GM19023 (cell line): ENCODE measurements around the gene EXOSC7.

Experiments used
- ATAC-seq: cut with Tn5 transposase; IDR thresholded peaks from one replicate; pipeline ENCODE4 v1.9.1; 2021; ENCODE audit warnings: mild to moderate bottlenecking, moderate library complexity; ENCODE audit not compliant: unreplicated experiment

EXOSC7 gene

GRCh38 chr3:44992555-44993470, 16.8 kb downstream of the EXOSC7 start:
- no peak for ATAC-seq

- no peak for ATAC-seq
These were observed 17.6 kb downstream of the EXOSC7 start for GRCh38 chr3:44993471-44994205.

- ATAC-seq = no peak
These were observed 19.2 kb downstream of the EXOSC7 start for GRCh38 chr3:44995142-44995770.

- no peak for ATAC-seq
These were observed 20.5 kb downstream of the EXOSC7 start for GRCh38 chr3:44996556-44996969.

DNA sequence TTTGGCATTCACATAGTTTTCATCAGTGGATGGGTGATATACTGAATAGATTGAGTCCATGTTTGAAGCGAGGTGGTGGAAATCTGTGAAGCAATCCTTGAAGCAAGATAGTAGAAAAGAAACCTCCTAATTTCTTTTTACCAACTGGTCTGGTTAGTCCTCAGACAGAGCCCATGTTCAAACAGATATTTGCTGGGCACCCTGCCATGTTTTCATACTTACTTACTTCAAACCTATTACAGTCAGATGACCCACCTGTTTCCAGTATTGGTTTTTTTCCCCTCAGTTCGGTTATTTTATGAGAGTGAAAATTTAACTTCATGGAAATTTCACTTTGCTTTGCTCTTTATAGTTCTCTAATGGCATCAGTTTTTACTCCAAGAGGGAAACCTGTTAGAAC, 23.7 kb downstream of the EXOSC7 start:
- no peak for ATAC-seq

DNA sequence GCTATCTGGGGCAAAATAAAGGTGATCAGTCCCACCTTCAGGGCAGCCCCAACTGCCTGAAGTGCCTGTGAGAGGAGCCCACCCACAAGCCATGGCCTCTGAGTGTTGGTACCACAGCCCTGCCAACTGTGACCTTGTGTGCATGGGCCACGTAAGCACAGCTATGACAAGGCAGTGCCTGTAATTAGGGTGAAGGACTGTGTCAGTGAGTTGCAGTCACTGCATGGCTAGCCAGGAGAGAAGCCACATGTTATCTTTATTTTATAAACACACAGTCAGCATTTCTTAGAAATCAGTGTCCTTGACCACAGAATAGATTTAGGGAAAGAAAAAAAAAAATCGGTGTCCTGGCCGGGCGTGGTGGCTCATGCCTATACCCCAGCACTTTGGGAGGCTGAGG, 24.8 kb downstream of the EXOSC7 start:
- no peak for ATAC-seq

DNA sequence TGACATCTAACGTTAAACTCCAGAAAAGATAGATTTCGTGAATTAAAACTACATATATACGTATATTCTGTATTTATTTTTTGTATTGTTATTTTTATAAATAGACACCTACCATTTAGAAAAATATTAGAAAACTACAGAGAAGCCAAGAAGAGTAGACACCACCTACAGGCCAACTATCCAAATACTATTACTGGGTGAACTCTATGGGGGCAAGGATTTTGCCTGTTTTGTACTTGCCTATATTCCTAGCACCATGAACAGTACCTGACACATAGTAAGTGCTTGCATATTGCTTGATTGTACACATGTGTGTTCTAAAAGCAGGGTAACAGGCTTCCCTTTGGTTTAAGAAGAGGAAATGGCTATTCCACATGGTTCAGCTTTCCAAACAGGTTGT, 25.7 kb downstream of the EXOSC7 start:
- no peak for ATAC-seq

GRCh38 chr3:45002139-45002660, 26.2 kb downstream of the EXOSC7 start:
- no peak for ATAC-seq

DNA sequence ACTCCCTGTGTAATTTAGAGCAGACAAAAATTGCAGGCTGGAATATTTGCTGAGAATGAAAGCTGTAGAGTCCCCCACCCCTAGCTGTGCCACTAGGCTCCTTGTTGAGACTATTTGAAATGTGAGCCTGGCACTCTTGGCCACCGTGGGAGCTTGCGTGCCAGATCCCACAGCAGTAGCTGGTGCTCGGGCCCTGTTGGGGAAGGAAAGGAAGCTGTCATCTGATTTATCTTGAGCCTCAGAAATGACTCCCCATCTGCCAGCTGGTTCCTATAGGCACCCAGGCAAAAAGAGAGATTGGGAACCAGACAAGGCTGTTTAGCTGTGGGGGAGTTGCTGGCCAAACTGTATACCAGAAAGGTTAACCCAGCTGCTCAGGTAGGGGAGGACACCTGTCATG, 26.7 kb downstream of the EXOSC7 start:
- no peak for ATAC-seq

DNA sequence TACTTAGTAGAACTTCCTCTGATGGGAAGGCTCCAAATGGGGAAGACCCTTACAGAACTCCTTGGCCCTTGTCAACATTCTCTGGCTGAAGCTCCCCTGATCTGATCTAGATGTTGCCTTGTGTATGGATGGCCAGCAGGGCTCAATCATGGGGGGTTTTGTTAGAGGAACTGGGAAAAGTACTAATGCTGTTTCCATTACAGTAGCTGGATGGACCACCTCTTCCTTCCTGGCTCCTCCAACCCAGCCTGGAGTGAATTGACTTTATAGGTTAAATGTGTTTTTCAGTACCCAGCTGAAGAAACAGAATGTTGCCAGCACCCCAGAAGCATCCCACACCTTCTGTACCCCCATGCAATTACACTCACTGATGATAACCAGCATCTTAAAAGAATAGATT, 27.4 kb downstream of the EXOSC7 start:
- no peak for ATAC-seq

GRCh38 chr3:45003859-45004258, 27.8 kb downstream of the EXOSC7 start:
- ATAC-seq = no peak

DNA sequence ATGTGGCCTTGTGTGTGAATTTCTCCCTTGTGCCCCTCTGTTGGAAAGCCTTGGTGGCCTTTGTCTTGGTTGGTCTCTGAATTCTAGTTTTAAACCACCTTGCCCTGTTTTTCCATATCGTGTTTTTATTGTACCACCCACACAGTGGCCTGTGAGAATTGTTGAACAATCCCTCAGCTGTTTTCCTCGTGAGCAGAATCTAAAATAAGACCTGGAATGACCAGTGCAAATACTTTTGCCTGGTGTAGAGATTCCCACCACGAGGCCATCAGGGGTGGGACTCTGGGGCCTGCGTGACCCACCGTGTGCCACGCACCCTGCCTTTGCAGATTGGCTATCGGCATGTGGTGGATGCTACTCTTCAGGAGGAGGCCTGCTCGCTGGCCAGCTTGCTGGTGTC, 31.0 kb downstream of the EXOSC7 start:
- ATAC-seq = no peak

GRCh38 chr3:45008117-45008516, 32.1 kb downstream of the EXOSC7 start:
- no peak for ATAC-seq

GRCh38 chr3:45009868-45010267, 33.8 kb downstream of the EXOSC7 start:
- ATAC-seq = no peak

GRCh38 chr3:45010811-45011333, 34.8 kb downstream of the EXOSC7 start:
- ATAC-seq = no peak

DNA sequence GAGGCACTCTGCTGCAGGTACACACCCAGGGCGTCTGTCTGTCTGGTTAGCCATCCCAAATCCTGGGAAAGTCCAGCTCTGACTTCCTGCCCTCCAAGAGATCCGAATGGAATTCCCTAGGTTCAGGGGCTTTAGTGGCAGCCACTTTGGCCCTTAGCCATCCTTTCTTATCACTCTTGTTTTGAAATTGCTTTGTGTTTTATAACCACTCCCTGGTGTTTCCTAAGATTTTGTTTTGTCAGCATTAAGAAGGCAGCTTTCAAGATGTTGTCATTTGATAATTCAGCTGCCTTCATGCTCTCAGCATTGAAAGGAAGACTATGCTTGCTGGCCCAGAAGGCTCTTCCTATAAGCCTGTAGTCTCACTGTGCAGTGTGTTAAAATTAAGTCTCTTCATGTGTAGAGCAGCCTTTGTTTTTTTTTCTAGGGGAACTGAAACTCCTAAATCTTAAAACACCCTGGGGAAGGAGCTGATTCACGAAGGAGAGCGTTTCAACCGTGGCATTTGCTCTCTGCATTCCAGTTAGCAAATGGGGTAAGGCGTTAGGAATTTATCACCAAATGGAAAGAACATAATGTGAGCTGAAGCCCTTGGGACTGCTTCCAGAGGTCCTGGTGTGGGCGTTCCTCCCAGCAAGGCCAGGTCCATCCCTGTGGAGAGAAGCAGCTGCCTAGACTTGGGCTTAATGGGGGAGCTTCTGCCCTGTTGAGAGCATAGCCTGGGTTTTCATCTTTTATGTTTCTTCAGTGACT, 35.9 kb downstream of the EXOSC7 start:
- no peak for ATAC-seq

DNA sequence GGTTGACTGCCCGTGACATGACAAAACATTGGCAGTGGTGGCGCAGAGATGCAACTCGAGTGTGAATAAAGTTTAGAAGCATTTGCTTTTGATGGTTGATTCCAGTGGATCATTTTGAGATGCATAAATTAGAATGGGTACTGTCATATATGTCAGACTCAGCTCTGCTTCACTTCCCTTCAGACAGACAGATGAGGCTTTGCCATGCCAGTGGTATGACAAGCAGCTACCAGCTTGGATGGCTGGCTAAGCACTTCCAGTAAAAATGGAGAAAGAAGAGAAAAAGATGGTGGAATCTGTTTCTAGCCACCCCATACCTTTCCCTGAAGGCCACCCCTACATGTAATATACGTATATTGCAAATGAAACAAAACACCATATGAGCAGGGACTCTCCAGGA, 36.5 kb downstream of the EXOSC7 start:
- no peak for ATAC-seq

DNA sequence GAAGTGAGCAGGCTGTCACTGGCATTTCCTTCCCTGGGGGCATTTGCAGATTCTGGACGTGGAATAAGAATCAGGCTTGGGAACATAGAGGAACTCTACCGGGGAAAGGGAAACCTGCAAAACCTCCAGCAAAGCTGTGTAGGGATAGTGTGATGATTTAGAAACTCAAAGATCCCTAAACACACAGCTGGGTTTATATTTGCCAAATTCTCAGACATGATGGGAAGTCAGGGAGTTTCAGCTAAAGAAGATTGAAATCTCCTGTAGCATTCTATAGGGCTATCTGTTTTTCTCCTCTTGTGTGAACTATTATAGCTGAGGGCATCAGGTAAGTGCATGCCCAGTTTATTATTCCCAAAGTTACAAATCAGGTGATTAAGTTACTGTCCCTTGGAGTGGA, 40.9 kb downstream of the EXOSC7 start:
- ATAC-seq = no peak

DNA sequence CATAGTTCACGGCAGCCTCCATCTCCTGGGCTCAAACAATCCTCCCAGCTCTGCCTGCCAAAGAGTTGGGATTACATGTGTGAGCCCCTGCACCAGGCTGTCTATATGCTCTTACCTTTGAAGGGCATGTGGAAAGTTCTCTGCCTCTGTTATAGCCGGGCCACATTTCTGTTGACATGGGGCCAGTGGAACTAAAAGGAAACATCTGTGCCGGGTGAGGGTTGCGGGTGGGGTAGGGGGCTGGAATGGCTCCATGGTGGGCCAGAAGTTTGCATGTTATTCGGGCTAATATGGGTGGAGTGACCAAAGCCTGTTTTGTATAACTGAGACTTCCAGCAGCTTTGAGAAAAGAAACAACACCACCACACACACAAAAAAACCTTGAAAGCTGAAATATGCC, 41.8 kb downstream of the EXOSC7 start:
- no peak for ATAC-seq

DNA sequence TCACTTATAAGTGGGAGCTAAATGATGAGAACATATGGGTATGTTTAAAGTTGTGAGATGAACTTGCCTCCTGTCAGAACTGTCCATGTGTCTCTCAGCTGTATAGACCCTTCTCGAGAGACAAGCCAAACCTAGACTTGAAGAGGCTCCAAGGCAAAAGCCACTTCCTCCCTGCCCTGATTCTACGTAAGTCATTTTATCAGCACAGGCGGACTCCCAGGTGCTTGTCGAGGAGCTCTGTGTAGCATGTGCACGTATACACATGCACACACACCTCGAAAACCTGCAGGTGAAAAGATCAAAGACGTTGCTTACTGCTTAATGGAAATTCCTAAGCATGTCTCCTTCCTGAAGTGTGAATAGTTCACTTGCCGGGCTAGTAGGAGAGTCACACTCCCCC, 44.5 kb downstream of the EXOSC7 start:
- no peak for ATAC-seq
